LNCaP clone FGC (cell line): ENCODE measurements around the gene LANCL1.

Experiments
- DNase-seq: peaks from one replicate; pipeline ENCODE4 v3.0.0-alpha.2; 2011; ENCODE audit warnings: low read depth
- H3K4me3 ChIP-seq: 2 replicates; pipeline ENCODE4 v1.5.1; 2011; ENCODE audit warnings: mild to moderate bottlenecking, low read depth, low read length, control low read depth
- TF ChIP-seq, protein P1 (sequence below): IDR thresholded peaks from 2 replicates; pipeline ENCODE4 v1.5.1; 2012; ENCODE audit warnings: mild to moderate bottlenecking; ENCODE audit not compliant: control insufficient read depth, insufficient read depth; ENCODE audit errors: extremely low read depth

The LANCL1 gene

GRCh38 chr2:210445116-210445707, 31.3 kb downstream of the LANCL1 start:
- no peak for DNase-seq
- H3K4me3 ChIP-seq, result no peak overlapping the region
- TF ChIP-seq, protein P1, sequence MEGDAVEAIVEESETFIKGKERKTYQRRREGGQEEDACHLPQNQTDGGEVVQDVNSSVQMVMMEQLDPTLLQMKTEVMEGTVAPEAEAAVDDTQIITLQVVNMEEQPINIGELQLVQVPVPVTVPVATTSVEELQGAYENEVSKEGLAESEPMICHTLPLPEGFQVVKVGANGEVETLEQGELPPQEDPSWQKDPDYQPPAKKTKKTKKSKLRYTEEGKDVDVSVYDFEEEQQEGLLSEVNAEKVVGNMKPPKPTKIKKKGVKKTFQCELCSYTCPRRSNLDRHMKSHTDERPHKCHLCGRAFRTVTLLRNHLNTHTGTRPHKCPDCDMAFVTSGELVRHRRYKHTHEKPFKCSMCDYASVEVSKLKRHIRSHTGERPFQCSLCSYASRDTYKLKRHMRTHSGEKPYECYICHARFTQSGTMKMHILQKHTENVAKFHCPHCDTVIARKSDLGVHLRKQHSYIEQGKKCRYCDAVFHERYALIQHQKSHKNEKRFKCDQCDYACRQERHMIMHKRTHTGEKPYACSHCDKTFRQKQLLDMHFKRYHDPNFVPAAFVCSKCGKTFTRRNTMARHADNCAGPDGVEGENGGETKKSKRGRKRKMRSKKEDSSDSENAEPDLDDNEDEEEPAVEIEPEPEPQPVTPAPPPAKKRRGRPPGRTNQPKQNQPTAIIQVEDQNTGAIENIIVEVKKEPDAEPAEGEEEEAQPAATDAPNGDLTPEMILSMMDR, result peak; percentile 65

DNA sequence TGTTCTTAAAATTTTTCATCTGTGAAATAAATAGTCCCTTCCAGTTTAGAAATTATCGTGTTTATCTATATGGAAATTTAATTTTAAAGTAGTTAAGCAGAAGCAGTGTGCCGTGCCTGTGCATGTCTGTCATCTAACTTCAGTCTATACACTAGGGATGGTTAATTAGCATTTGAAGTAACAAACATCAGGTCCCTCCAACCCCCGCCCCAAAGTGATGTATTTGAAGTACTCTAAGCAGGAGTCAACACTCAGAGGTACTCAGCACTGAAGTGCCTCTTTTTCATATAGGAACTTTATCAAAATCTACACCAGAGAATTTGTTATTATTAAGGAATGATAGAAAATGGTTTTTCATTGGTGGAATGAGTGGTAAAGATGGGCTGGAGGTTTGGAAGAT, 33.0 kb downstream of the LANCL1 start:
- H3K4me3 ChIP-seq, result no peak overlapping the region
- TF ChIP-seq, protein P1, result no peak
- DNase-seq, result no peak

GRCh38 chr2:210442878-210443277, 33.7 kb downstream of the LANCL1 start:
- H3K4me3 ChIP-seq, result no peak overlapping the region
- TF ChIP-seq, protein P1, result no peak
- no peak for DNase-seq

- TF ChIP-seq, protein P1, result no peak
- DNase-seq, result no peak
- no peak overlapping the region for H3K4me3 ChIP-seq
Measured at GRCh38 chr2:210442457-210442856, 34.1 kb downstream of the LANCL1 start.

DNA sequence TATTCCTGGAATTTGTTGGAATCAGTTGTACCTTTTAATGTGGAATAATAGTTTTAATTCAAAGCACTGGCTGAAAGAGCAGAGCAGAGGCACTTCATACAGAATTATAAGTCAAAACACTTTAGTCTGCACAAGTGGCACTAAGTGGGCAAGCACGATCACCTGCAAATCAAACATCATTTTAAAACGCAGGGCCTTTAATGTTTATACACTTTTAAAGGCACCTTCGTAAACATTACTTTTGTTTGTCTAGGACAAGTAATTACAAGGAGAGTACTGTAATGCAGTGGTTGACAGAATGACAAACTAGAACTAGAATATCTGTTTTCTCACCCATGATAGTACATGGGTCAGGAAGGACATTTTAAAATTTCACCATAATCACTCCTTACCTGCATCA, 36.4 kb downstream of the LANCL1 start:
- DNase-seq, result peak; percentile 44
- TF ChIP-seq, protein P1, result no peak

GRCh38 chr2:210435439-210435838, 41.1 kb downstream of the LANCL1 start:
- TF ChIP-seq, protein P1, result no peak
- DNase-seq, result no peak
- H3K4me3 ChIP-seq, result no peak overlapping the region

More for the DNA sequence above, 36.4 kb downstream of the LANCL1 start:
- no peak overlapping the region for H3K4me3 ChIP-seq

- H3K4me3 ChIP-seq, result no peak overlapping the region
- TF ChIP-seq, protein P1, result no peak
- no peak for DNase-seq
Measured at GRCh38 chr2:210432633-210433032, 43.9 kb downstream of the LANCL1 start.
